ENCODE results near the gene CX3CL1. TPM values are rescaled to one million over a fixed set of nuclear protein-coding genes. Genes with fewer than 3 reads are reported as not detected.
"Not testable (repeated sequence)": the region's sequence is repeated elsewhere in the genome, so short reads cannot be mapped to it uniquely, and the experiment has no call there.

CX3CL1 gene
- total RNA-seq, 5 donors from 2014 or later (not counting 1 experiment from before 2014, with no cell fraction given), result 0.13 to 0.18 (median 0.16) TPM; not detected in 2

DNA sequence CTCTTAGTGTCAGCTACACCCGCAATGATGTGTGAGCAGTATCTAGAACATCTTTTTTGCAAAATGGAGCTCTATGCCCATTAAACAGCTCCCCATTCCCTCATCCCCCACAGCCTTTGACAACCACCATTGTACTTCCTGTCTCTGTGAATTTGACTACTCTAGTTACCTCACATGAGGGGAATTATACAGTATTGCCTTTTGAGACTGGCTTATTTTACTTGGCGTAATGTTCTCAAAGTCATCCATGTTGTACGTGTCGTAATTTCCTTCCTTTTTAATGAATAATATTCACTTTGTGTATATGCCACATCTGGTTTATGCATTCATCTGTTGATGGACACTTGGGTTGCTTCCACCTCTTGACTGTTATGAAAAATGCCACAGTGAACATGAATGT is 36.9 kb upstream of the CX3CL1 start:
- ATAC-seq (replicated peaks in 1 of 4), result no peak
- Histone ChIP-seq H3K4me3 (ENCODE audit: control insufficient read depth in 1 of 2, extremely low read depth in 1 of 2, low read length in 1 of 2) (no peak overlapping the region), H3K4me1 (ENCODE audit: control insufficient read depth in 1 of 2, extremely low read depth in 1 of 2, insufficient read depth in 2 of 2, low read length in 2 of 2) (no peaks in the 10 kb centered on the region), H3K27me3 (replicated peaks in 1 of 2; ENCODE audit: control insufficient read depth in 2 of 2, extremely low read depth in 1 of 2, insufficient read depth in 2 of 2, low read length in 1 of 2) (peaks cover 2 to 14% of the 10 kb centered on the region in 2 experiments), H3K9me3 (no peaks in the 10 kb centered on the region), H3K27ac (ENCODE audit: low read length) (no peak overlapping the region), H3K36me3 (ENCODE audit: control insufficient read depth in 2 of 2, extremely low read depth in 1 of 2, insufficient read depth in 1 of 2, low read length in 1 of 2) (no peaks in the 10 kb centered on the region)
- POLR2A ChIA-PET, result no interaction called here
- no CpG with 5 or more reads among the region's 4 CpGs for WGBS (ENCODE audit: insufficient coverage)
- CTCF ChIA-PET, result no interaction called here
- Mint-ChIP-seq H3K36me3 (peaks cover 6% of the 10 kb centered on the region), H3K4me1 (no peaks in the 10 kb centered on the region), H3K4me3 (no peak overlapping the region), H3K27me3 (peaks cover 17% of the 10 kb centered on the region in 2 donors), H3K9me3 (peaks cover 4 to 7% (median 5%) of the 10 kb centered on the region in 3 donors), H3K27ac (no peak overlapping the region)
- DNase-seq, result no peak

DNA sequence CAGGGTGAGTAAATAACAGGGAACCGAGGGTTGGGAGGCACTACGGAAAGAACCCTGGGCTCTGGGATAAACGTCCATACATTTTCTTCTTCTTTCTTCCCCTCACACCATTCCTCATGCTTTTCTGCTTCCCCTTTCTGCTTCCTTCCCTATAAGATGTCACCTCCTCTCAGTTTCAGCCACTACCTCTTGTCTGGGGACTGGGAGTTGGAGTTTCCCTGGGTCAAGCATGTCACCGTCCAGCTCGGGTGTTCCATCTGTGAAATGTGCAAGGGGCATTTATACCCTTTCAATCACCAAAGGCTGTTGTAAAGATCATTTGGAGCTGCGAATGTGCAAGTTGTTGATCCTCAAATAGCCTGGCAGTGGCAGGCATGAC is 31.2 kb upstream of the CX3CL1 start:
- POLR2A ChIA-PET, result no interaction called here
- Mint-ChIP-seq H3K4me1 (peaks cover 10 to 21% (median 11%) of the 10 kb centered on the region in 3 donors), H3K9me3 (no peaks in the 10 kb centered on the region), H3K27me3 (peaks cover 31 to 53% of the 10 kb centered on the region in 2 donors), H3K27ac (no peak overlapping the region), H3K36me3 (peaks cover 3% of the 10 kb centered on the region), H3K4me3 (no peak overlapping the region)
- H3K4me1 ChIP-seq (ENCODE audit: control insufficient read depth in 1 of 2, extremely low read depth in 1 of 2, insufficient read depth in 2 of 2, low read length in 2 of 2), result peaks cover 4 to 6% of the 10 kb centered on the region in 2 experiments
- DNase-seq, result no peak
- H3K27ac ChIP-seq (ENCODE audit: low read length), result no peak overlapping the region
- WGBS (ENCODE audit: insufficient coverage), result 71% methylated on average over 2 of the region's 6 CpGs
- H3K36me3 ChIP-seq (ENCODE audit: control insufficient read depth in 2 of 2, extremely low read depth in 1 of 2, insufficient read depth in 1 of 2, low read length in 1 of 2), result no peaks in the 10 kb centered on the region
- no peaks in the 10 kb centered on the region for H3K9me3 ChIP-seq
- H3K27me3 ChIP-seq (replicated peaks in 1 of 2; ENCODE audit: control insufficient read depth in 2 of 2, extremely low read depth in 1 of 2, insufficient read depth in 2 of 2, low read length in 1 of 2), result peaks cover 0 to 28% of the 10 kb centered on the region in 2 experiments
- CTCF ChIA-PET, result no interaction called here
- no peak overlapping the region for H3K4me3 ChIP-seq (ENCODE audit: control insufficient read depth in 1 of 2, extremely low read depth in 1 of 2, low read length in 1 of 2)
- ATAC-seq (replicated peaks in 1 of 4), result no peak

DNA sequence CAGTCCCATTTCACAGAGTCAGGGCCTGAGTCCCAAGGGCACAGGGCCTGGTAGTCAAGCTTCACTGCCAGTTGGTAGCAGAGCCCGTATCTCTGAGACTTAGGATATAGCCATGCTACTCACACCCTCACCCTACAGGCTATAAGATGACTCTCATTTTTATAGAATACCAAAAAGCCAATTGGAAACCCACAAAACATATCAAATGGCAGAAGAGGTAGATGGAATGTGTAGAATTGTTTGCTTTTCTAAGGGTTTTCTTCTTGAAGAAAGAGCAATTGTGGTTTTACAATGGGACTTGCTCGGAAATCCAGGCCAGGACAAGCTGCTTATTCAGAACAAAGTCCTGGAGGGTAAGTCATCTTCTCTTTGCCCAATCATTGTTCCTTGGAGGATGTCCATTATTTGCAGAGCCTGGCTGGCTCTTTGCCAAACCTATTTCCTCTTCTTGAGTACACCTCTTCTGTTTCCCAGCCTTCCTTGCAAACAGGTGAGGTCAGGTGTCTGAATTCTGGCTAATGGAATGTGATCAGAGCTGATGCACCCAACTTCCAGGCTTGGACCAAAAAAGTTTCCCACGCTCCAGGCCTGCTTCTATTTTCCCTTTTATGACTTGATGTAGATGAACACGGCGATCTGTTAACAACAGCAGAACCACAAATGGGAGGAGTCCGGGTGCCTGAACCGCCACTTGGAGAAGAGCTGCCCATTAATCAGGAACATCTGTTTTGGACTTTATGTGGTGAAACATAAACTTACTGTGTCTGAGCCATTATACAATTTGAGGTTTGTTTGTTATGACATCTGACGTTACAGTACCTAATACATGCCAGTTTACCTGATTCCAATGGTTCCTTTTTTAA is 30.6 kb upstream of the CX3CL1 start:
- no peak overlapping the region for H3K4me3 ChIP-seq (ENCODE audit: control insufficient read depth in 1 of 2, extremely low read depth in 1 of 2, low read length in 1 of 2)
- no peak overlapping the region for H3K27ac ChIP-seq (ENCODE audit: low read length)
- CTCF ChIA-PET, result no interaction called here
- H3K4me3 Mint-ChIP-seq, result no peak overlapping the region
- H3K27me3 ChIP-seq (replicated peaks in 1 of 2; ENCODE audit: control insufficient read depth in 2 of 2, extremely low read depth in 1 of 2, insufficient read depth in 2 of 2, low read length in 1 of 2), result peaks cover 0 to 26% of the 10 kb centered on the region in 2 experiments
- no peaks in the 10 kb centered on the region for H3K36me3 ChIP-seq (ENCODE audit: control insufficient read depth in 2 of 2, extremely low read depth in 1 of 2, insufficient read depth in 1 of 2, low read length in 1 of 2)
- H3K36me3 Mint-ChIP-seq, result peaks cover 3% of the 10 kb centered on the region
- POLR2A ChIA-PET, result interaction anchor here in 1 of 2 donors (0.6 kb wide), 1 partner anchor 39 kb away, joined by 3 read pairs; no protein-coding TSS in a partner anchor
- DNase-seq (no peak), ATAC-seq (replicated peaks in 1 of 4) (no peak)
- no peaks in the 10 kb centered on the region for H3K9me3 ChIP-seq
- H3K4me1 Mint-ChIP-seq, result peaks cover 10 to 21% (median 11%) of the 10 kb centered on the region in 3 donors
- H3K9me3 Mint-ChIP-seq, result no peaks in the 10 kb centered on the region
- WGBS (ENCODE audit: insufficient coverage), result 66% methylated on average over 4 of the region's 8 CpGs
- peaks cover 31 to 59% of the 10 kb centered on the region in 2 donors for H3K27me3 Mint-ChIP-seq
- peaks cover 4 to 6% of the 10 kb centered on the region in 2 experiments for H3K4me1 ChIP-seq (ENCODE audit: control insufficient read depth in 1 of 2, extremely low read depth in 1 of 2, insufficient read depth in 2 of 2, low read length in 2 of 2)
- no peak overlapping the region for H3K27ac Mint-ChIP-seq

- H3K36me3 Mint-ChIP-seq; DNase-seq; H3K9me3 ChIP-seq; POLR2A ChIA-PET; H3K4me3 ChIP-seq (ENCODE audit: control insufficient read depth in 1 of 2, extremely low read depth in 1 of 2, low read length in 1 of 2); H3K4me1 ChIP-seq (ENCODE audit: control insufficient read depth in 1 of 2, extremely low read depth in 1 of 2, insufficient read depth in 2 of 2, low read length in 2 of 2); H3K9me3 Mint-ChIP-seq; ATAC-seq (replicated peaks in 1 of 4); H3K27ac ChIP-seq (ENCODE audit: low read length); H3K36me3 ChIP-seq (ENCODE audit: control insufficient read depth in 2 of 2, extremely low read depth in 1 of 2, insufficient read depth in 1 of 2, low read length in 1 of 2); H3K4me3 Mint-ChIP-seq; H3K27ac Mint-ChIP-seq: not testable (repeated sequence)
- 89% methylated on average over 8 of the region's 9 CpGs for whole genome bisulfite sequencing (ENCODE audit: insufficient coverage)
- Mint-ChIP-seq H3K27me3 (peaks cover 40 to 66% of the 10 kb centered on the region in 2 donors), H3K4me1 (peaks cover 10 to 21% (median 13%) of the 10 kb centered on the region in 3 donors)
- CTCF ChIA-PET, result interaction anchor here (0.6 kb wide), 3 partner anchors 33 to 316 kb away, joined by 3 to 5 read pairs (median 4); no protein-coding TSS in a partner anchor
- H3K27me3 ChIP-seq (replicated peaks in 1 of 2; ENCODE audit: control insufficient read depth in 2 of 2, extremely low read depth in 1 of 2, insufficient read depth in 2 of 2, low read length in 1 of 2), result peaks cover 0 to 26% of the 10 kb centered on the region in 2 experiments
These were observed 29.7 kb upstream of the CX3CL1 start for GRCh38 chr16:57342606-57343005.

- CTCF ChIA-PET, result interaction anchor here (0.6 kb wide), 3 partner anchors 33 to 315 kb away, joined by 3 to 5 read pairs (median 4); no protein-coding TSS in a partner anchor
- peaks cover 46 to 66% of the 10 kb centered on the region in 2 donors for H3K27me3 Mint-ChIP-seq
- no peaks in the 10 kb centered on the region for H3K36me3 ChIP-seq (ENCODE audit: control insufficient read depth in 2 of 2, extremely low read depth in 1 of 2, insufficient read depth in 1 of 2, low read length in 1 of 2)
- no peak for ATAC-seq (replicated peaks in 1 of 4)
- no peak for DNase-seq
- H3K36me3 Mint-ChIP-seq, result peaks cover 3% of the 10 kb centered on the region
- H3K9me3 Mint-ChIP-seq, result peaks cover 3 to 5% (median 3%) of the 10 kb centered on the region in 3 donors
- no peaks in the 10 kb centered on the region for H3K9me3 ChIP-seq
- no peak overlapping the region for H3K4me3 ChIP-seq (ENCODE audit: control insufficient read depth in 1 of 2, extremely low read depth in 1 of 2, low read length in 1 of 2)
- no peak overlapping the region for H3K4me3 Mint-ChIP-seq
- peaks cover 10 to 21% (median 13%) of the 10 kb centered on the region in 3 donors for H3K4me1 Mint-ChIP-seq
- POLR2A ChIA-PET, result no interaction called here
- H3K27ac ChIP-seq (ENCODE audit: low read length), result no peak overlapping the region
- WGBS (ENCODE audit: insufficient coverage), result 77% methylated on average over 6 of the region's 7 CpGs
- peak overlapping the region in 1 of 2 donors; percentile 12 for H3K27ac Mint-ChIP-seq
- H3K4me1 ChIP-seq (ENCODE audit: control insufficient read depth in 1 of 2, extremely low read depth in 1 of 2, insufficient read depth in 2 of 2, low read length in 2 of 2), result peaks cover 4 to 6% of the 10 kb centered on the region in 2 experiments
- H3K27me3 ChIP-seq (replicated peaks in 1 of 2; ENCODE audit: control insufficient read depth in 2 of 2, extremely low read depth in 1 of 2, insufficient read depth in 2 of 2, low read length in 1 of 2), result peaks cover 0 to 26% of the 10 kb centered on the region in 2 experiments
These were observed 29.1 kb upstream of the CX3CL1 start for GRCh38 chr16:57343221-57343620.

DNA sequence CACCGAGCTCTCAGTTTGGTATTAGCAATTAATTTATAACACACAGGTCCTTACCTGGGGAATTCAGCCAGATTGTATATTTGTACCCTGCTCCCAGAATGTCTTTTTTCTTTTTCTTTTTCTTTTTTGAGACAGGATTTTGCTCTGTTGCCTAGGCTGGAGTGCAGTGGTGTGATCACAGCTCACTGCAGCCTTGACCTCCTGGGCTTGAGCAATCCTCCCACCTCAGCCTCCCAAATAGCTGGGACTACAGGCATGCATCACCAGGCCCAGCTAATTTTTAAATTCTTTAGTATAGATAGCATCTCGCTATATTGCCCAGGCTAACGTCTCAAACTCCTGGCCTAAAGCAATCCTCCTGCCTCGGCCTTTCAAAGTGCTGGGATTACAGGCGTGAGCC is 28.2 kb upstream of the CX3CL1 start:
- not testable (repeated sequence) for H3K27ac Mint-ChIP-seq; DNase-seq; H3K4me3 Mint-ChIP-seq; H3K27ac ChIP-seq (ENCODE audit: low read length); H3K4me3 ChIP-seq (ENCODE audit: control insufficient read depth in 1 of 2, extremely low read depth in 1 of 2, low read length in 1 of 2); H3K36me3 Mint-ChIP-seq; H3K4me1 ChIP-seq (ENCODE audit: control insufficient read depth in 1 of 2, extremely low read depth in 1 of 2, insufficient read depth in 2 of 2, low read length in 2 of 2); H3K36me3 ChIP-seq (ENCODE audit: control insufficient read depth in 2 of 2, extremely low read depth in 1 of 2, insufficient read depth in 1 of 2, low read length in 1 of 2); H3K9me3 Mint-ChIP-seq; H3K9me3 ChIP-seq; ATAC-seq (replicated peaks in 1 of 4)
- H3K27me3 ChIP-seq (replicated peaks in 1 of 2; ENCODE audit: control insufficient read depth in 2 of 2, extremely low read depth in 1 of 2, insufficient read depth in 2 of 2, low read length in 1 of 2), result peaks cover 0 to 31% of the 10 kb centered on the region in 2 experiments
- ChIA-PET POLR2A (interaction anchor here in 1 of 2 donors (0.5 kb wide), 1 partner anchor 69 kb away, joined by 3 read pairs; no protein-coding TSS in a partner anchor), CTCF (interaction anchor here in 1 of 2 donors (0.6 kb wide), 1 partner anchor 264 kb away, joined by 6 read pairs; no protein-coding TSS in a partner anchor)
- WGBS (ENCODE audit: insufficient coverage), result 80% methylated on average over 1 of the region's 5 CpGs
- H3K27me3 Mint-ChIP-seq, result peaks cover 48 to 64% of the 10 kb centered on the region in 2 donors
- peaks cover 16 to 30% (median 18%) of the 10 kb centered on the region in 3 donors for H3K4me1 Mint-ChIP-seq
